Osteocyte (in vitro differentiated cells): Measurements from ENCODE around the gene SPNS3. TPM values are rescaled to one million over a fixed set of nuclear protein-coding genes. Genes with fewer than 3 reads are reported as not detected.

Experiments used
- DNase-seq: peaks from one replicate; pipeline ENCODE4 v3.0.0; 2021; ENCODE audit warnings: mixed read lengths; ENCODE audit not compliant: unreplicated experiment; ENCODE audit errors: extremely low spot score
- H3K27ac Mint-ChIP-seq: one replicate; pipeline ENCODE4 v1.8.0; 2021; ENCODE audit warnings: mild to moderate bottlenecking, mixed read lengths; ENCODE audit not compliant: unreplicated experiment
- H3K27me3 Mint-ChIP-seq: one replicate; pipeline ENCODE4 v1.8.0; 2021; ENCODE audit warnings: mixed read lengths; ENCODE audit not compliant: unreplicated experiment
- H3K36me3 Mint-ChIP-seq: one replicate; pipeline ENCODE4 v1.8.0; 2021; ENCODE audit warnings: mixed read lengths; ENCODE audit not compliant: unreplicated experiment
- H3K4me1 Mint-ChIP-seq: one replicate; pipeline ENCODE4 v1.8.0; 2021; ENCODE audit warnings: mixed read lengths; ENCODE audit not compliant: unreplicated experiment
- H3K4me3 Mint-ChIP-seq: one replicate; pipeline ENCODE4 v1.8.0; 2021; ENCODE audit warnings: mild to moderate bottlenecking, moderate library complexity, mixed read lengths; ENCODE audit not compliant: unreplicated experiment
- H3K9me3 Mint-ChIP-seq: one replicate; pipeline ENCODE4 v1.8.0; 2021; ENCODE audit warnings: mixed read lengths; ENCODE audit not compliant: unreplicated experiment
- total RNA-seq: library from RNA; stranded (reverse); gene quantifications from 2 replicates; pipeline ENCODE4 v1.2.1, GENCODE V29; 2021
- TF ChIP-seq, protein P1 (sequence below): fragments of 200-600 bp; sonication (generic); IDR thresholded peaks from 2 replicates; pipeline ENCODE4 v1.5.0; 2021; ENCODE audit warnings: antibody characterized with exemption, mild to moderate bottlenecking, moderate library complexity

Gene SPNS3
- total RNA-seq, 1 donor from 2014 or later, result not detected

DNA sequence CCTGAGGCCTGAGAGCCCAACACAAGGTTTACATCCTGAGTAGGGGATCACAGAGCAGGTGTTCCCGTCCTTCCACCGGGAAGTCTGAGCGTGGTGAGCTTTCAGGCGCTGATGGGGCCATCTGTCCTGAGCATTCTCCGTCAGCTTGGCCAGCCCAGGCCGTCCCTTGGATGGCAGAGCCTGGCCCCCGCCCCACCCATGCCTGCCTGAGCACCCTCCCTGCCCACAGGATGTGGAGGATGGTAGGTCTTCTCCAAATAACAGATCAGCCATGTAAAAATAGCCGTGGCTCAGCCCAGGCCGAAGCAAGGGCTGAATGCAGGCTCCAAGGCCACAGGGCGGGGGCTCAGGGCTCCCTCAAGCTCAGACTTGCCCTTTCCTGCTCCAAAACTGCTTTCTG lies 85.2 kb downstream of the SPNS3 start:
- Mint-ChIP-seq H3K9me3 (no peaks in the 10 kb centered on the region), H3K27ac (no peak overlapping the region), H3K36me3 (no peaks in the 10 kb centered on the region), H3K27me3 (peaks cover 2% of the 10 kb centered on the region), H3K4me3 (no peak overlapping the region), H3K4me1 (no peaks in the 10 kb centered on the region)
- TF ChIP-seq, protein P1, sequence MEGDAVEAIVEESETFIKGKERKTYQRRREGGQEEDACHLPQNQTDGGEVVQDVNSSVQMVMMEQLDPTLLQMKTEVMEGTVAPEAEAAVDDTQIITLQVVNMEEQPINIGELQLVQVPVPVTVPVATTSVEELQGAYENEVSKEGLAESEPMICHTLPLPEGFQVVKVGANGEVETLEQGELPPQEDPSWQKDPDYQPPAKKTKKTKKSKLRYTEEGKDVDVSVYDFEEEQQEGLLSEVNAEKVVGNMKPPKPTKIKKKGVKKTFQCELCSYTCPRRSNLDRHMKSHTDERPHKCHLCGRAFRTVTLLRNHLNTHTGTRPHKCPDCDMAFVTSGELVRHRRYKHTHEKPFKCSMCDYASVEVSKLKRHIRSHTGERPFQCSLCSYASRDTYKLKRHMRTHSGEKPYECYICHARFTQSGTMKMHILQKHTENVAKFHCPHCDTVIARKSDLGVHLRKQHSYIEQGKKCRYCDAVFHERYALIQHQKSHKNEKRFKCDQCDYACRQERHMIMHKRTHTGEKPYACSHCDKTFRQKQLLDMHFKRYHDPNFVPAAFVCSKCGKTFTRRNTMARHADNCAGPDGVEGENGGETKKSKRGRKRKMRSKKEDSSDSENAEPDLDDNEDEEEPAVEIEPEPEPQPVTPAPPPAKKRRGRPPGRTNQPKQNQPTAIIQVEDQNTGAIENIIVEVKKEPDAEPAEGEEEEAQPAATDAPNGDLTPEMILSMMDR, result no peak
- DNase-seq, result no peak

DNA sequence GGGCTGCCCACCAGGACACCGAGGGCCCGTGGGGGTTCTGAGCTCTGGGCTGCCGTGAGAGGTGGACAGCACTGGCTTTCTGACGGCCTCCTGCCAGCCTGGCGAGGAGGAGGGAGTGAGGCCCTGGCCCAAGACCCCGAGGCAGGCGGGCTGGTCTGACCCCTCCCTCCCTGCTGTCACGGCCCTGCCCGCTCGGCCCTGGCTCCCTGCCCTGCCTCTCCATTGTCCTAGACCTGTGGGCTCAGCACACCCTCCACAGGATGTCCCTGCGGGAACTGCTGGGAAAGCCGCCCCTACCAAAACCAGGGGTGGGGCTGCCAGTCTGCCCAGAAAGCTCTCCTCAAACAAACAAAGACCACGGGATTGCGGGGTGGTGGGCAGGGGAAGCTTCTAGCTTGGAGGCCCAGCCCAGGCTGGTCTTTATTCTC lies 85.6 kb downstream of the SPNS3 start:
- Mint-ChIP-seq H3K27ac (no peak overlapping the region), H3K4me3 (no peak overlapping the region), H3K27me3 (peaks cover 2% of the 10 kb centered on the region), H3K36me3 (no peaks in the 10 kb centered on the region), H3K4me1 (no peaks in the 10 kb centered on the region), H3K9me3 (no peaks in the 10 kb centered on the region)
- no peak for DNase-seq
- TF ChIP-seq, protein P1, result no peak

DNA sequence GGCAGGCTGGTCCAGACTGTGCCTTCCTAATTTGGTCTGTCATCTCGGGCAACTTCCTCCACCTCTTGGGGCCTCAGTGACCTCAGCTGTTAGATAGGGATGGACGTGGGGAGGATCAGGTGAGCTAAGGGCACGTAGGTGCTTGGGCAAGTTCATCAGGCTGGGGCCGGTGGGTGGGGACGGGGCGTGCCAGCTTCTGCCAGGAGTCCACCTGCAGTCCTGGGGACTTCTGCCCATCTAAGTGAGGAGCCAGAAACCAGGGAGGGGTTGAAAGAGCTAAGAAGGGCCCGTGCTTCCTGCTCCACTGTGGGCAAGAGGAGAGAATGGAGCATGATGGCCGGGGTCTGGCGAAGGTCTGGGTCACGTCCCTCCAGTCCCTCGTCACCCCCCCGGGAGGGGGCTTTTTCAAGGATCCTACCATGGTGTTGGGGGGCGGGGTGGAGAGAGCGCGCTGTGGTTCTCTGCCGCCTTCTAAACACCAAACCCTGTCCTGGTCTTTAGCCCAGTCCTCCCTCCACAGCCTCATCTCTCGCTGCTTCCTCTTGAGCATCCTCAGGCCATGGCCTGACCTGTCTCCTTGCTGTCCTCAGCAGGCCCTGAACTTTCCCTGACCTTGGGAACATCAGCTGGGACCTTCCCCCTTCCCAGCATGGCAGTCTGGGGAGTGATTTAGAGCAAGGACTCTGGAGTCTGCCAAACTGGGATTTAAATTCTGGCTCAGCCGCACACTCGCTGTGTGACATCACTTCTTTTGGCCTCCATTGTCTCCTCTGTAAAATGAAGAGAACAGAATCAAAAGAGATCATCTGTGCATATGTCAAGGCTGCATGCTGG lies 86.5 kb downstream of the SPNS3 start:
- no peaks in the 10 kb centered on the region for H3K36me3 Mint-ChIP-seq
- no peak overlapping the region for H3K4me3 Mint-ChIP-seq
- no peak for DNase-seq
- no peak overlapping the region for H3K27ac Mint-ChIP-seq
- H3K9me3 Mint-ChIP-seq, result no peaks in the 10 kb centered on the region
- TF ChIP-seq, protein P1, result no peak
- H3K4me1 Mint-ChIP-seq, result no peaks in the 10 kb centered on the region
- peaks cover 2% of the 10 kb centered on the region for H3K27me3 Mint-ChIP-seq

DNA sequence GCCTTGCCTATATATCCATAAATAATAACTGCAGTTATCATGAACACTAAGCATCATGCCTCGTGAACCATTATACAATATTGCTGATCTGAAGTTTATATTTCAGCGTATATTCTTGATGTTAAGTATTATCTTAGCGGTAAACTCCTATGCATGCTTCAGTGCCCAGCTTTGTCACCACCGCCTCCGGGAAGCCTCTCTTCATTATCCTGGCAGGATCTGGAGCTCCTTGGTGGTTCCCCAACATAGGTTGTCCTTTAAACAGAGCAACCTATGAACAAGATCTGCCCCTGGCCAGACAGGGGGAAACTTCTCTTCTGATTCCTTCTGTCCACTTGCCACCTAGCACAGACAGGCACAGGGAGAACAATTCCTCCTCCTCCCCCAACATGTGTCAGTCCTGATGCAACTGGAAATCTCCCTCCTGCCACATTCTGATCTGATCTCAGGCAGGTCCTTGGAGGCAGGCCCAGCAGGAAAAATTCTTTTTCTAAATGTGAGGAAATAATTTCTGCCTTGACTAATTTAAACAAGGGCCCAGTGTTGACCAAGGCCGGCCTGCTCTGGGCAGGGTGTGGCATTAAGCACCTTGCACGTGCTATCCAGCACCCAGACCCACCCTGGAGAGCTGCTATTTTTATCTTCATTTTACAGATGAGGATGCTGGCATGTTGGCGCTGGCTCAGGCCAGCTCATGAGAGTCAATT lies 87.3 kb downstream of the SPNS3 start:
- peaks cover 6% of the 10 kb centered on the region for H3K27me3 Mint-ChIP-seq
- no peak overlapping the region for H3K4me3 Mint-ChIP-seq
- H3K36me3 Mint-ChIP-seq, result no peaks in the 10 kb centered on the region
- H3K4me1 Mint-ChIP-seq, result no peaks in the 10 kb centered on the region
- TF ChIP-seq, protein P1, result no peak
- DNase-seq, result no peak
- no peak overlapping the region for H3K27ac Mint-ChIP-seq
- H3K9me3 Mint-ChIP-seq, result no peaks in the 10 kb centered on the region

DNA sequence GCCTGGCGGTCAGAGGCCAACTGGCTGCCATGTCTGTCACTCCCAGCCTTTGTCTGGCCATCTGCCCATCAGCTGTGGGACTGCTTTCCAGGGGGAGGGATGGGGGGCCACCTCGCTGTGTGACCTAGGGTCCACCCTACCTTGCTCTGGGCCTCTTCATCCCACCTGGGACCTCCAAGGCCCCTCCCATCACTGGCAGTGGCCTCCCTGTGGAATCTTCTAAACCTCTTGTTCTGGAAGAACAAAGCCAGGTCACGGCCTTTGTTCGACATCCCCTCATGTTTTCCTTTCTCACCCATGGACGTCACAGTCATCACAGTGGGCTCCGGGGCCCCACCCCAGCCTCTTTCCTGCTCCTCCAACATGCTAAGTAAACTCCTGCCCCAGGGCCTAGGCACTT lies 88.9 kb downstream of the SPNS3 start:
- H3K9me3 Mint-ChIP-seq, result no peaks in the 10 kb centered on the region
- H3K27ac Mint-ChIP-seq, result no peak overlapping the region
- H3K27me3 Mint-ChIP-seq, result peaks cover 20% of the 10 kb centered on the region
- no peaks in the 10 kb centered on the region for H3K4me1 Mint-ChIP-seq
- no peaks in the 10 kb centered on the region for H3K36me3 Mint-ChIP-seq
- no peak for DNase-seq
- TF ChIP-seq, protein P1, result no peak
- no peak overlapping the region for H3K4me3 Mint-ChIP-seq
